Ascending aorta (tissue), 2 donors: ENCODE results near the gene DDX28. TPM values are rescaled to one million over a fixed set of nuclear protein-coding genes. Genes with fewer than 3 reads are reported as not detected.

Source experiments
- DNase-seq, 2 donors: peaks; one replicate each; pipeline ENCODE4 v3.0.0-alpha.2; 2019; ENCODE audit warnings: low spot score in 2 of 2
- H3K27ac ChIP-seq, 2 donors: fragments of 200-600 bp; sonication (generic); one replicate each; pipeline ENCODE4 v1.5.1; 2016 to 2017; ENCODE audit warnings: mild to moderate bottlenecking in 1 of 2
- H3K27me3 ChIP-seq: fragments of 200-600 bp; sonication (generic); one replicate; pipeline ENCODE4 v1.5.1; 2017
- H3K36me3 ChIP-seq, 2 donors: fragments of 200-600 bp; sonication (generic); one replicate each; pipeline ENCODE4 v1.5.1; 2016
- H3K4me1 ChIP-seq, 2 donors: fragments of 200-600 bp; sonication (generic); one replicate each; pipeline ENCODE4 v1.5.1; 2016 to 2017; ENCODE audit warnings: mild to moderate bottlenecking in 1 of 2
- H3K4me3 ChIP-seq, 2 donors: fragments of 200-600 bp; sonication (generic); one replicate each; pipeline ENCODE4 v1.5.1; 2016 to 2017; ENCODE audit warnings: mild to moderate bottlenecking in 1 of 2
- H3K9me3 ChIP-seq, 2 donors: fragments of 200-600 bp; sonication (generic); one replicate each; pipeline ENCODE4 v1.5.1; 2016
- intact Hi-C: fragments of 100-400 bp; cut with DNase I; formaldehyde crosslinking; loops from one replicate; pipeline ENCODE4 v1.15.1; 2023
- total RNA-seq: library from RNA; depleted of rRNA; stranded (reverse); fragments of >200 nt; gene quantifications from one replicate; pipeline ENCODE4 v1.1.0, GENCODE V29; 2016
- TF ChIP-seq, protein P1 (sequence below), 3 experiments: fragments of 200-600 bp in 2 of 3; fragments of 450-650 bp in 1 of 3; sonication (generic) in 2 of 3; IDR thresholded peaks; one replicate each; pipeline ENCODE4 v1.5.1; 2016 to 2019; ENCODE audit warnings: antibody characterized with exemption in 3 of 3, mild to moderate bottlenecking in 1 of 3, moderate library complexity in 1 of 3

The DDX28 gene, protein sequence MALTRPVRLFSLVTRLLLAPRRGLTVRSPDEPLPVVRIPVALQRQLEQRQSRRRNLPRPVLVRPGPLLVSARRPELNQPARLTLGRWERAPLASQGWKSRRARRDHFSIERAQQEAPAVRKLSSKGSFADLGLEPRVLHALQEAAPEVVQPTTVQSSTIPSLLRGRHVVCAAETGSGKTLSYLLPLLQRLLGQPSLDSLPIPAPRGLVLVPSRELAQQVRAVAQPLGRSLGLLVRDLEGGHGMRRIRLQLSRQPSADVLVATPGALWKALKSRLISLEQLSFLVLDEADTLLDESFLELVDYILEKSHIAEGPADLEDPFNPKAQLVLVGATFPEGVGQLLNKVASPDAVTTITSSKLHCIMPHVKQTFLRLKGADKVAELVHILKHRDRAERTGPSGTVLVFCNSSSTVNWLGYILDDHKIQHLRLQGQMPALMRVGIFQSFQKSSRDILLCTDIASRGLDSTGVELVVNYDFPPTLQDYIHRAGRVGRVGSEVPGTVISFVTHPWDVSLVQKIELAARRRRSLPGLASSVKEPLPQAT
- 3.0 TPM for total RNA-seq

DNA sequence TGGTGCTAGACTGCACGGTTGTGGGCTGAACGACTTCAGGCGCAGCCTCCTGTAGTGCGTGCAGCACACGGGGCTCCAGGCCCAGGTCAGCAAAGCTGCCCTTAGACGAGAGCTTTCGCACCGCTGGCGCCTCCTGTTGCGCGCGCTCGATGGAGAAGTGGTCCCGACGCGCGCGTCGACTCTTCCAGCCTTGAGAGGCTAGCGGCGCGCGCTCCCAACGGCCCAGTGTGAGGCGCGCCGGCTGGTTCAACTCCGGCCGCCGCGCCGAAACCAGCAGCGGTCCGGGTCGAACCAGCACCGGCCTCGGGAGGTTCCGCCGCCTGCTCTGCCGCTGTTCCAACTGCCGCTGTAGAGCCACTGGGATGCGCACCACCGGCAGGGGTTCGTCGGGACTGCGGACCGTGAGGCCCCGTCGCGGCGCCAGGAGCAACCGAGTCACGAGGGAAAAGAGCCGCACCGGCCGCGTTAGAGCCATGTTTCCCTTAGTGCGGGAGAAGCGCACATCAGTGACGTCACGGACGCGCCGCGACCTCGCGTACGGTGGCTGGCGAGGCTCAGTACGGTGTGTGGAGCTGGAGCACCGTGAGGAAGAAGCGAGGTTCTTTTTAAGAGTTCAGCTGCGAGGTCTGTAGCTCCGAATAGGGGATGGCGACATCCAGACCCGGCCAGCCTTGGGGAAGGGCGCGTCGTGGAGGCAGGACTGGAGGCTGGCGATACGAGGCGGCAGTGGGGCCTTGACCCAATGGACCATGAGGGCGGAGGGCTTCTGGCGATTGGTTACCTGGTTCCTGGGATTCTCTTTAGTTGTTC is at the start of gene DDX28, which contains the start of gene DUS2:
Gene DDX28 (minus strand): TSS at position 505 of the 810 bp plus-strand sequence. CDS start 30 bp downstream, at position 475.
Gene DUS2 (plus strand): TSS at position 557 of the 810 bp plus-strand sequence. CDS start 14,740 bp downstream, outside the sequence.
- H3K27me3 ChIP-seq, result no peaks in the 10 kb centered on the region
- peaks cover 8 to 14% of the 10 kb centered on the region in 2 donors for H3K4me1 ChIP-seq
- H3K27ac ChIP-seq, result peak within 1 kb of the TSS; percentile 66 to 87
- TF ChIP-seq, protein P1, sequence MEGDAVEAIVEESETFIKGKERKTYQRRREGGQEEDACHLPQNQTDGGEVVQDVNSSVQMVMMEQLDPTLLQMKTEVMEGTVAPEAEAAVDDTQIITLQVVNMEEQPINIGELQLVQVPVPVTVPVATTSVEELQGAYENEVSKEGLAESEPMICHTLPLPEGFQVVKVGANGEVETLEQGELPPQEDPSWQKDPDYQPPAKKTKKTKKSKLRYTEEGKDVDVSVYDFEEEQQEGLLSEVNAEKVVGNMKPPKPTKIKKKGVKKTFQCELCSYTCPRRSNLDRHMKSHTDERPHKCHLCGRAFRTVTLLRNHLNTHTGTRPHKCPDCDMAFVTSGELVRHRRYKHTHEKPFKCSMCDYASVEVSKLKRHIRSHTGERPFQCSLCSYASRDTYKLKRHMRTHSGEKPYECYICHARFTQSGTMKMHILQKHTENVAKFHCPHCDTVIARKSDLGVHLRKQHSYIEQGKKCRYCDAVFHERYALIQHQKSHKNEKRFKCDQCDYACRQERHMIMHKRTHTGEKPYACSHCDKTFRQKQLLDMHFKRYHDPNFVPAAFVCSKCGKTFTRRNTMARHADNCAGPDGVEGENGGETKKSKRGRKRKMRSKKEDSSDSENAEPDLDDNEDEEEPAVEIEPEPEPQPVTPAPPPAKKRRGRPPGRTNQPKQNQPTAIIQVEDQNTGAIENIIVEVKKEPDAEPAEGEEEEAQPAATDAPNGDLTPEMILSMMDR (IDR thresholded peaks at IDR 0.05), result peak in 1 of 3 experiments; percentile 7
- DNase-seq, result peak; percentile 66 to 94
- H3K9me3 ChIP-seq, result no peaks in the 10 kb centered on the region
- intact Hi-C loops, result loop anchor here (2.0 kb wide), 3 partner anchors 30 to 216 kb away; partner anchors contain the start of genes RANBP10, SLC12A4 and TSNAXIP1
- H3K4me3 ChIP-seq, result peak within 1 kb of the TSS; percentile 84 to 87
- no peaks in the 10 kb centered on the region for H3K36me3 ChIP-seq

DNA sequence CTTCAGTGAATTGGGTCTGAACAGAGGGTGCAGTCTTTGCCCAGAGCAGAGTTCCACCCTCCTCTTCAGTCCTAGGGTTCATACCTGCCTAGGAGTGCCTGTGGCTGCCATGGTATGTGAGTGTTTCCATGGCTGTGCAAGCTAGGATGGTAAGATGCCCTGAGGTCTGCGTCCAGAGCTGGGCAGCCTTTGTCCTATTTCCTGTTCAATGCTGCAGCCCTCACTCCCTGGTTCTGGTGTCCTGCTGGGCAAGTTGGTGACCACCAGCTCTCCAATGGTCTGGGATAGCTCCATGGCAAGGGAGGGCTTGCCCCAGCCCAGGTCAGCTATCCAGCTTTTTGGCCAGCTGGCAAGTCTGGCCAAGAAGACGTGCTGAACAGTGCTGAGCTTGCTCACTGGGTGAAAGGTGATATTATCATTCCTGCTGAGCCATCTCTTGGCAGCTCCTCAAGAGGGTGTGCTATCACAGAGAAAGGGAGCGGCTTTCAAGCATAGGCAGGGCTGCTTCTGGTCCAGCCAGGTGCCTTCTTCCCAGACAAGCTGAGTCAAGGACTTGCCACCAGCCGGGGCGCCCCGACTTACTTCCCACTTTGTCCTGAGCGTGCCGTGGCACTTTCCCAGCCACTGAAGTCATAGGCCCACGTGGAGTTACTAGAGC is 49.1 kb upstream of the DDX28 start:
- no peaks in the 10 kb centered on the region for H3K27me3 ChIP-seq
- H3K9me3 ChIP-seq, result no peaks in the 10 kb centered on the region
- no peak overlapping the region for H3K4me3 ChIP-seq
- intact Hi-C loops, result no loop called here
- DNase-seq, result peak in 1 of 2 donors; percentile 63
- H3K27ac ChIP-seq, result no peak overlapping the region
- TF ChIP-seq, protein P1 (IDR thresholded peaks at IDR 0.05), result no peak
- no peaks in the 10 kb centered on the region for H3K4me1 ChIP-seq
- peaks cover 14 to 60% of the 10 kb centered on the region in 2 donors for H3K36me3 ChIP-seq

DNA sequence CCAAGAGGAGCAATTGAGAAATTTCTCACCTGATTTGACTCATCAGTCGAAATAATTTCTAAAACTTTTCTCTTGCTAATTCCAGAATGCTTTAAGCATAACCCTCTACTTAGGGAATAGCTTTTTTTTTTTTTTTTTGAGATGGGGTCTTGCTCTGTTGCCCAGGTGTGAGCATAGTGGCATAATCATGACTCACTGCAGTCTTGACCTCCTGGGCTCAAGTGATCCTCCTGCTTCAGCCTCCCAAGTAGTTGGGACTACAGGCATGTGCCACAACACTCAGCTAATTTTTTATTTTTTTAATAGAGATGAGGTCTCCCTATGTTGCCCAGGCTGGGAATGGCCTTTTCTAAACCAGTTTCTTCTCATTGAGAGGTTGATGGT is 48.5 kb upstream of the DDX28 start:
- peaks cover 14 to 53% of the 10 kb centered on the region in 2 donors for H3K36me3 ChIP-seq
- H3K9me3 ChIP-seq, result no peaks in the 10 kb centered on the region
- intact Hi-C loops, result no loop called here
- H3K27me3 ChIP-seq, result no peaks in the 10 kb centered on the region
- H3K4me3 ChIP-seq, result no peak overlapping the region
- no peaks in the 10 kb centered on the region for H3K4me1 ChIP-seq
- H3K27ac ChIP-seq, result no peak overlapping the region
- DNase-seq, result no peak
- TF ChIP-seq, protein P1 (IDR thresholded peaks at IDR 0.05), result no peak

DNA sequence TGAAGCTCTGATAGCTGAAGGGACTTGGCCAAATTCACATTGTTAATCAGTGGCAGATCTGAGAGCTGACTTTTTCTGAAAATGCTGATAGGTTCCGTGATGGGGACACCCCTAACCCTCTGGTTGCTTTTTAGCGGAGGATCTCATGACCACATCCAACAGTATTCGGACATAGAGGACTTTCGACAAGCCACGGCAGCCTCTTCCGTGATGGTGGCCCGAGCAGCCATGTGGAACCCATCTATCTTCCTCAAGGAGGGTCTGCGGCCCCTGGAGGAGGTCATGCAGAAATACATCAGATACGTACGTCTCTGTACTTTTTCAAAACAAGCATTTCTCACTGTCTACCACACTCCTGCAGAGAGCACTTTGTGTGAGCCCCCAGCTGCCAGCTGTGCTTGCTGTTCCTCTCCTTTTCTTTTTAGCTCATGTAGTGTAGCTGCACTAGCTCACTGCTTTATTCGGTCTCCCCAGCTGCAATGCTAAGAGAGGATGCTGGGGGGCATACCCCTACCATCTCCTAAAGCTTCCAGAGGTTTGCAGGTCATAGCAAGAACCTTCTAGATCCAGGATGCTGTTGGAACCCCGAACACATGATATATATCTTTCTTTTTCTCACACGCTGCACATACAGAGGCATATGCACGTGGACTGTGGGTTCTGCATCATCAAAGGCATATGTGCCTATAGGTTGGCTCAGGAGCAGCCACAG is 47.9 kb upstream of the DDX28 start:
- peaks cover 14 to 48% of the 10 kb centered on the region in 2 donors for H3K36me3 ChIP-seq
- peaks cover 3 to 5% of the 10 kb centered on the region in 2 donors for H3K4me1 ChIP-seq
- H3K27me3 ChIP-seq, result no peaks in the 10 kb centered on the region
- TF ChIP-seq, protein P1 (IDR thresholded peaks at IDR 0.05), result no peak
- no peak overlapping the region for H3K4me3 ChIP-seq
- intact Hi-C loops, result no loop called here
- peak in 1 of 2 donors; percentile 22 for DNase-seq
- no peak overlapping the region for H3K27ac ChIP-seq
- H3K9me3 ChIP-seq, result no peaks in the 10 kb centered on the region
